ENCODE measurements around the gene HMGN4.
"Not testable (repeated sequence)": the region's sequence is repeated elsewhere in the genome, so short reads cannot be mapped to it uniquely, and the experiment has no call there.

The HMGN4 gene

DNA sequence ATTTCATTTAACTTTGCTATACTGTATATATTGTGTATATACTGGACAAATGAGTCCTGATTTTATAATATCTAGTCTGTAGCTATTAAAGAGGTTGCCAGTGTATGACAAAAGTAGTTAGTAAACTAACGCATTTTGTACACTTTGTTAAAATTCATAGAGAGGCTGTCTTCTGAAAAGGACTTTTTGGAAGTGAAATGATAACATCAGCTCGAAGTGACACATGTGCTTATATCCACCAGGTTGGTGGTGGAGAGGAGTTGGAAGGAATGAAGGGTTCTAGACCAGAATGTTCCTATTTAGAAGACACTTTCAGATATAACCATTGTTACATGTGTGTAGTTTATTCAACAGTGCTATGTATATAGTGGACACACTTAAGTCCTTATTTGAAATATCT is 13.9 kb upstream of the HMGN4 start:
- not testable (repeated sequence) for DNase-seq

GRCh38 chr6:26524722-26525370 is 13.3 kb upstream of the HMGN4 start:
- no peak for DNase-seq

- no peak for DNase-seq
Measured at GRCh38 chr6:26525838-26526237, 12.3 kb upstream of the HMGN4 start.

- no peak for DNase-seq
Measured at GRCh38 chr6:26526928-26527327, 11.2 kb upstream of the HMGN4 start.

DNA sequence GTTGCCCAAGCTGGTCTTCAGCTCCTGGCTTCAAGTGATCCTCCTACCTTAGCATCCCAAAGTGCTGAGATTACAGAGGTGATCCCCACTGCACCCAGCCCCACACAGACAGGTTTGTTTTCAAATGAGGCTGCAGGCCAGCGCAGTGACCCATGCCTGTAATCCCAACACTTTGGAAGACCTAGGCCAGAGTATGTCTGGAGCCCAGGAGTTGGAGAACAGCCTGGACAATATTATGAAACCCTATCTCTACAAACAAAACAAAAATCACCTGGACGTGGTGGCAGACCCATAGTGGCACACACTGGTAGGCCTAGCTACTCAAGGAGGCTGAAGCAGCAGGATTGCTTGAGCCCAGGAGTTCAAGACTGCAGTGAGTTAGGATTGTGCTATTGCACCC is 8.0 kb upstream of the HMGN4 start:
- no peak for DNase-seq

DNA sequence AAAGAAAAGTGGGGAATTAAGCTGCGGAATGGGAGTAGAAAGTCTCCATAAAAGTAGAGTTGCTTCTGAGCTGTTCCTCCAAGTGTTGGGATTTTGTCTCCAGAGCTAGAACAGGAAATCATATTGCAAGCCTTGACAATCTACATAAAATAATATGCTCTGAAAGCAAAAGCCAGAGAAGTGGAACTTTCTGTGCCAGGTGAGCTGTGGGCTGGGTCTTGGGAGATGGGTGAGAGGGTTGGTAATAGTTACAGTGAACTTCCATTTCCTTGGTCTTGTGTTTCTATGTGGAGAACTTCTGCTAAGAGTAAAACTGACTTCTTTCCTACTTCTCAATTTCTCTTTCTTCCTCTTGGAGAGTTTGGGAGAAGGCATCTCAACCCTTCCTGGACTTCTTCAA is 6.3 kb upstream of the HMGN4 start:
- DNase-seq, result no peak

DNA sequence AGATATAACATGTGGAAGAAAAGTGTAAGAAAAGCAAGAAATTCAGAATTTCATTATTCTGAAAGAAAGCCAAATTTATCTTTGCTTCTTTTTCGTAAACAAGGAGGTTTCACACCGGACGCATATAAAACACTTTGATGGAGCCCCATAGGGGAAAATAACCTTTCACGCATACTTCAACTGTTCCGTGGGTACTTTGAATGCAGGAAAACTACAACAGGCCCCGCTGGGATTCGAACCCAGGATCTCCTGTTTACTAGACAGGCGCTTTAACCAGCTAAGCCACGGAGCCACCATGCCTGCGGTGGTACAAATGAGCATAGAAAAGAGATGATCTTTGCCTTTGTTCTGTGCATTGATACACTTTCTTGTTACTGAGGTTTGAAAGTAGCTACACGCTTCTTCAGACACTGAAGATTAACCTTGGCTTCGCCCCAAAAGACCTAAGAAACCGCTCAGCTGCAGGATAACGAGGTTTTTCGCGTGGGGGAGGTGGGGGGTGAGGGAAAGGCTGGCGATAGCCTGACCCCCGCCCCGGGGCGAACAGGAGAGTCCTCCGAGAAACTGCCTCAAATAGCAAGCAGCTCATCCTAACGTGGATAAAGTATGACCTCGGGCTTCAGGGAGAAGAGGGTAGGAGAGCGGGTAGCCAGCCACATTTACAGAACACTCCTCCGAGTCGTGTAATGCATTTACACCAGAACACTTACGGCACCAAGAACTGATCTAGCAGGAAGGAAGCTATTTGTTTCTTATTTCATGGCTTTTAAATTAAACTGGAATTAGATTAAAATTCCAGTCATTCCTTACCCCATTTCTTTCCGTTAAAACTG is 5.3 kb upstream of the HMGN4 start:
- DNase-seq, result peak; percentile 100

GRCh38 chr6:26533532-26533931 is 4.6 kb upstream of the HMGN4 start:
- DNase-seq, result no peak

DNA sequence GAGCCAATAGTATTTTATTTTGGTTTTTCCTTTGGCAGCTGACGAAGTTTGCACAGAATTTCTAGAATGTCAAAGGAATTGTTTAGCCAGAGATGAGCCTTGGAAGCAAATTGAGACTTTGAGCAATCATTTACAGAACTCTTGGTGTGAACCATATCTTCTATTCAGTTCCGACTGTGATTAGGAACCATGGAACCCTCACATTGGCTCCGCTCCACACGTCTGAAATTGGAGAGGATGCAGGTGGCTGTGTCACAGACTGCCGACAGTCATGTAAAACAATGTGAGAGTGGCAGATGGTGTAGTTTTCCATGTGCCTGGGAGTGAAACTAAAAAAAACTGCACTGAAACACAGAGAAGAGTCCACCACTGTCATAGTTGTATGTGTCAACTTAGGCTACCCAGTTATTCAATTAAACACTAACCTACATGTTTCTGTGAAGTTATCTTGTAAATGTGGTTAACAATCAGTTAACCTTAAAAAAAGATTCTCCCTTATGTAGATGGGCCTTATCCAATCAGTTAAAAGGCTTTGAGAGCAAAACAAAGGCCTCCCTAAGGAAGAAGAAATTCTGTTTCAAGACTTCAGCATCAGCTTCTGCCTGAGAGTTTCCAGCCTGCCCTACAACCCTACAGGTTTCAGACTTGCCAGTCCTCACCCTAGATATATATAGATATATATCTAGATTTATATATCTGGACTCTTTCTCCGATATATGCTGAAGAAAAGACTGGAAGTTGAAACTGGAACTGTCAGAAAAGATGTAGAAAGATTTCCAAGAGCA is 3.3 kb upstream of the HMGN4 start:
- DNase-seq, result no peak

- peak; percentile 75 for DNase-seq
Measured at GRCh38 chr6:26536571-26537159, 1.5 kb upstream of the HMGN4 start.

- DNase-seq, result peak; percentile 98
Measured at GRCh38 chr6:26537160-26537845, 863 bp upstream of the HMGN4 start.

DNA sequence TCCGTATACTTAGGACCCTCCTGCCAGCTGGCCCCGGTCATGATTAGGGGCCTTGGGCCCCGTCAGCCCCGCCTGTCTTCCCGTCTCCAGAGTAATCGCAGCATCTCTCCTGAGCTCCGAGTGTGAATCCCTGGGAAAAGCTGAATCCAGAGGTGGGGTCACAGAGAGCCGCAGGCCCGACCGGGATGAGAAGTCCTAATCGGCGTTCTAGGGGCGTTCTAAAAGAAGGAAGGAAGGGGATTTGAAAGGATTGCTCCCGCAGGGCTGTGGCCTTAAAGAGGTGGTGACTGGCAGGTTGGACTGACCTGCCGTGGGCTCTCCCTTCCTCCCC is 371 bp downstream of the HMGN4 start:
- no peak for DNase-seq

- DNase-seq, result no peak
Measured at GRCh38 chr6:26539071-26539615, 977 bp downstream of the HMGN4 start.

DNA sequence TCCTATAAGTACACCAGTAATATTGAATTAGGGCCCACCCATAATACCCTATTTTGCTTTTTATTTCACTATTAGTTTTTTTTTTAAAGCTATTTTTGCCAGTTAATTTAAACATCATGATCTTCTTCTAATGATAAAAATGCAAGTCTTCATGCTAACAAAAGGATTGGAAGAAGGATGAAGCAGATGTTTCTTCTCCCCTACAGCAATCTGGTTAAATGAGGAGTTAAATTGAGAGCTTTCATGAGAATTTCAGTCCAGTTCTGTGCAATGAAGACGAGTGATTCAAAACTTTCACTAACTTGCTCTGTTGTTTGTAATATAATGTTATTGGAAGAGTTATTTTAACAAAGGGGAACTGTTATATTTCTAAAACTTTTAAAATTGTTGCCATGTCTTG is 3.4 kb downstream of the HMGN4 start:
- DNase-seq, result no peak

DNA sequence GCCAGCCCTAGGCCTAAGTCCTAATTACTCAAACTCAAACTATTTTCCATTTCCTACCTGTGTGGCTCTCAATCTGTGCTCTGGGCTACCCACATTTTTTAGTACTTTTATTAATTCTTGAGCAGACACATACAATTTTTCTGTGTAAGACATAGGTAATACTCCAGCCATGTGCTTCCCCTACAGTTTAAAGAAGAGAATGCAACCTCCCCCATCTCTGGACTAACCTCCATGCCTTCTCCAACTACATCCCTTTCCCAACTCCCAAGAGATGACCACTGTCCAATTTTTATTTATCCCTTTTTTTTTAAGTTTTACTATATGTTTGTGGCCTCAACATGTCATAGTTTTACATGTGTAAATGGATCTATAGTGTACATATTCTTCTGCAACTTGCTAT is 5.8 kb downstream of the HMGN4 start:
- DNase-seq, result no peak

- DNase-seq, result no peak
Measured at GRCh38 chr6:26544473-26544872, 6.3 kb downstream of the HMGN4 start.

DNA sequence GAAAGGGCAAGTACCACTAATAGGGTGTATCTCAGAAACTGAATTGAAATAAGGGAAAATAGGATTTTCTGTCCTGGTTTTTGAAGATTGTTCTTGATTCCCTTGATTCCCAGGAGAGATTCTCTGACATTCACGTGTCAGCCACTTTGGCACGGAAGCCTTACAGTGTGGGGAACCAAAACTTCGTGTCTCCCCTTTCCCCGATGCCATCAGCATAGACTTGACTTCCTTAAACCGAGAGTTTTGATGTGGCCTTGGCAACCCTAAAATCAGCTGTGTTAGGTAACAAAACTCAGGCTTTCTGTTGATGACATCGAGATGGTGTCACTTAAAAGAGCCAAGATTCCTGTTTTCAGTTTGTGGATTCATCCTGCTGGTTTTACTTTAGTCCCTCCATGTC is 7.5 kb downstream of the HMGN4 start:
- no peak for DNase-seq

DNA sequence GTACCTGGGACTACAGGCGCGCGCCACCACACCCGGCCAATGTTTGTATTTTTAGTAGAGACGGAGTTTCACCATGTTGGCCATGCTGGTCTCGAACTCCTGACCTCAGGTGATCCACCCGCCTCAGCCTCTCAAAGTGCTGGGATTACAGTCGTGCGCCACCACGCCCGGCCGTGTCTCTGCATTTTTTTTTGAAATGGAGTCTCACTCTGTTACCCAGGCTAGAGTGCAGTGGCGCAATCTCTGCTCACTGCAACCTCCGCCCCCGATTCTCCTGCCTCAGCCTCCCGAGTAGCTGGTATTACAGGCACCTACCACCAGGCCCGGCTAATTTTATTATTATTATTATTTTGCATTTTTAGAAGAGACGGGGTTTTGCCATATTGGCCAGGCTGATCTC is 9.2 kb downstream of the HMGN4 start:
- not testable (repeated sequence) for DNase-seq

DNA sequence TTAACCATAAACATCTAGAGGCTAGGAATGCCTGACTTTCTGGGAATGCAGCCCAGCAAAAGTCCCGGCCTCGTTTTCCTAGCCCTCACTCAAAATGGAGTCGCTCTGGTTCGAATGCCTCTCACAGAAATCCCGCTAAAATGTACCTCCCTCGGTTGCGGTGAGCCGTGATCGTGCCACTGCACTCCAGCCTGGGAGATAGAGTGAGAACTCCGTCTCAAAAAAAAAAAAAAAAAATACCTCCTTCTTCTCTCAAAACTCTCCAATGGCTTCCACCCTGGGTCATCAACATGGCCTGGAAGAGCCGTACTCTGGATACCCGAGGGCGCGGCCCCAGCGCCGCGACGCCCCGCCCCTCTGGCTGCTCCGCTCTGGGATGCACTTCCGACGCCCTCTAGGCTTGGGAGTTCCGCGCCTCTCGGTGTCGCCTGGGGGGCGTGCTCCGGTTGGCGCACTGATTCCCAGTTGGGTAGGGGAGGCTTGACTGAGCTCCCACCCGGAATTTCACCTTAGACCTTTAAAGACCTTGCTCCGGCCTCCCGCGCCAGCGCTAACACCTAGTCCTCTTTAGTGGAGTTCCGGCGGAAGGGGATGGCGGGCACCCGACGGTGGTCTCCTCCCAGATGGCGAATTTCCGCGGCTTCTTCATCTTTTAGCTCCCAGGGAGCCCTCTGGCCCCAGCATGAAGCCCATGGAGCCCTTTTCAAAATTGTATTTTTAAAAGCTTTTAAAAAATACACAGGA is 12.3 kb downstream of the HMGN4 start:
- DNase-seq, result peak; percentile 89

DNA sequence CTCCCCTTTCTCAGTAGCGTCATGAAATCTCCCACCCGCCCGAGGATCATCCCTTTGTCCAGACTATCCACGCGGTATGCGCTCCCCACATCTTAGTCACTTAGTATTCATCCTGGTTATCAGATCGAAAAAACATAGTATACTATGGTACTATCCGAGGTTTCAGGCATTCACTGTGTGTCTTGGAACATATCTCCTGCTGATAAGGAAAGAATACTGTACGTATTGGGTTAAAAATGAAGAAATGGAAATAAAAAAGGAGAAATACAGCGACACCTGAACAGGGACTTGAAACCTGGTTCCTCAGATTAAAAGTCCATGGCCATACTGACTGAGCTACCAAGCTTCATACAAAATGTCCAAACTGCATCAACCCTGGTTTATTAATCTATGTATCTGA is 14.0 kb downstream of the HMGN4 start:
- no peak for DNase-seq

- DNase-seq, result no peak
Measured at GRCh38 chr6:26552640-26553188, 14.5 kb downstream of the HMGN4 start.

DNA sequence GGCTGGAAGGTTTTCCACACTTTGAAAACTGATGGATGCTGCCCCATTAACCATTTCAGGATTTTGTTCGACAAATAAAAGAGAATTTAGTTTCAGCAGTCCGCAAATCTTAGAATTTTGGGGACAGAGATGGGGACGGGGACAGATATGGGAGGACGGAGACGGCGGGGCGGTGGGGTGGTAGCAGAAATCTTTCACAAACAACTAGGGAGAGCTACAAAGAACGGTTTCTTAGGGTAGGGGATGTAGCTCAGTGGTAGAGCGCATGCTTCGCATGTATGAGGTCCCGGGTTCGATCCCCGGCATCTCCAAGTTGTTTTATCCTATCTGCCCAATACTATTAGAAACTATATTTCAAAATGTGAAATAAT is 15.1 kb downstream of the HMGN4 start:
- peak; percentile 95 for DNase-seq
